GM10248 (cell line): ENCODE data around the gene HTT.

Experiments
- CTCF ChIA-PET: fragments of 300-600 bp; sonication (Branson Sonifier 250); formaldehyde crosslinking; extraction: SDS; loops from one replicate; lab custom pipeline; 2021; ENCODE audit warnings: antibody characterized with exemption; lab: Yijun Ruan, JAX
- POLR2A ChIA-PET: fragments of 350-650 bp; sonication (Branson Sonifier 250); formaldehyde crosslinking; extraction: SDS; loops from one replicate; lab custom pipeline; 2020; ENCODE audit warnings: antibody characterized with exemption; lab: Yijun Ruan, JAX
- DNase-seq: peaks from one replicate; pipeline ENCODE4 v3.0.0; 2012; ENCODE audit errors: extremely low spot score
- TF ChIP-seq, protein P1 (sequence below): IDR thresholded peaks from 2 replicates; pipeline ENCODE4 v1.5.1; 2012; ENCODE audit warnings: mild to moderate bottlenecking, low read depth; ENCODE audit errors: extremely low read depth, missing control alignments, control extremely low read depth

Gene HTT

DNA sequence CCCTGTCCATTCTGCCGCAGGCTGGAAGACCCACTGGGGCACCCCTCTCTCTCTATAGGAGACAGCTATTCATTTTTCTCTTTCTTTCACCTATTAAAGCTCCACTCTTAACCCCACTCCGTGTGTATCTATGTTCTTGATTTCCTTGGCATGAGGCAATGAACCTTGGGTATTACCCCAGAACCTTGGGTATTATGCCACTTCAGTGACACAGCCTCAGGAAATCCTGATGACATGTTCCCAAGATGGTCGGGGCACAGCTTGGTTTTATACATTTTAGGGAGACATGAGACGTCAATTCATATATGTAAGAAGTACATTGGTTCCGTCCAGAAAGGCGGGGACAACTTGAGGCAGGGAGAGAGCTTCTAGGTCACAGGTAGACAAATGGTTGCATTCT, 13.5 kb upstream of the HTT start:
- ChIA-PET CTCF (interaction anchor here (1.5 to 1.9 kb wide), 2 partner anchors 9 to 13 kb away, joined by 5 to 8 read pairs; no protein-coding TSS in a partner anchor), POLR2A (no interaction called here)
- no peak for DNase-seq
- TF ChIP-seq, protein P1, sequence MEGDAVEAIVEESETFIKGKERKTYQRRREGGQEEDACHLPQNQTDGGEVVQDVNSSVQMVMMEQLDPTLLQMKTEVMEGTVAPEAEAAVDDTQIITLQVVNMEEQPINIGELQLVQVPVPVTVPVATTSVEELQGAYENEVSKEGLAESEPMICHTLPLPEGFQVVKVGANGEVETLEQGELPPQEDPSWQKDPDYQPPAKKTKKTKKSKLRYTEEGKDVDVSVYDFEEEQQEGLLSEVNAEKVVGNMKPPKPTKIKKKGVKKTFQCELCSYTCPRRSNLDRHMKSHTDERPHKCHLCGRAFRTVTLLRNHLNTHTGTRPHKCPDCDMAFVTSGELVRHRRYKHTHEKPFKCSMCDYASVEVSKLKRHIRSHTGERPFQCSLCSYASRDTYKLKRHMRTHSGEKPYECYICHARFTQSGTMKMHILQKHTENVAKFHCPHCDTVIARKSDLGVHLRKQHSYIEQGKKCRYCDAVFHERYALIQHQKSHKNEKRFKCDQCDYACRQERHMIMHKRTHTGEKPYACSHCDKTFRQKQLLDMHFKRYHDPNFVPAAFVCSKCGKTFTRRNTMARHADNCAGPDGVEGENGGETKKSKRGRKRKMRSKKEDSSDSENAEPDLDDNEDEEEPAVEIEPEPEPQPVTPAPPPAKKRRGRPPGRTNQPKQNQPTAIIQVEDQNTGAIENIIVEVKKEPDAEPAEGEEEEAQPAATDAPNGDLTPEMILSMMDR = no peak

DNA sequence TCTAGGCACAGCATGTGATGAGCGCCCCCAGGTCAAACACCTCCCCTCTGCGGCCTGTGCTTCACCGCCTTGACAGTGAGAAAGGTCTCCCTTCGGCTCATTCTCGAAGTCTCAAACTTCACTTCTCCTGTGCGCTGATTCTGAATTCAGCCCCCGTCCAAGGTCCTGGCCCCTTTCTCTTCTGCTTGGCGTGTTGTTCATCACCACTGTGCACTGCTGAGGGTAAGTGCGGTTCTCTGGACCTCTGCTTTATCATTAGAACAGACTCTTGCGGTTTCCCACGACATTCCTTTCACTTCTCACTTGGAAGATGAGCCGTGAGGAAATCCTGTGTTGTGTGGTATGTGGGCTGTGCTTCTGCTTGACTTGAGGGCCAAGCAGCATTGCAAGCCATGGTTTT, 12.0 kb upstream of the HTT start:
- ChIA-PET POLR2A (no interaction called here), CTCF (interaction anchor here (1.2 kb wide), 1 partner anchor 25 kb away, joined by 4 read pairs; no protein-coding TSS in a partner anchor)
- TF ChIP-seq, protein P1 = no peak
- no peak for DNase-seq

DNA sequence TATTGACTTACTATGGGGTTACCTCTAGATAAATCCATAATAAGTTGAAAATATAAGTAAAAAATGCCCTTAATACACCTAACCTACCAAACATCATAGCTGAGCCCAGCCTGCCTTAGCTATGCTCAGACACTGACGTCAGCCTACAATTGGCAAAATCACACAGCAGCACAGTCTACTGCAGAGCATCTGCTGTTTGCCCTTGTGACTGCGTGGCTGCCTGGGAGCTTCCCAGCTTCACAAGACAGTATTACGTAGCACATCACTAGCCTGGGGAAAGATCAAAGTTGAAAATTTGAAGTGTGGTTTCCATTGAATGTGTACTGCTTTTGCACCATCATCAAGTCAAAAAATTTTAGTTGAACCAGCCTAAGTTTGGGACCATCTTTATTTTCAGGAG, 8.9 kb upstream of the HTT start:
- TF ChIP-seq, protein P1 = no peak
- DNase-seq = no peak
- POLR2A ChIA-PET = no interaction called here
- CTCF ChIA-PET = no interaction called here

DNA sequence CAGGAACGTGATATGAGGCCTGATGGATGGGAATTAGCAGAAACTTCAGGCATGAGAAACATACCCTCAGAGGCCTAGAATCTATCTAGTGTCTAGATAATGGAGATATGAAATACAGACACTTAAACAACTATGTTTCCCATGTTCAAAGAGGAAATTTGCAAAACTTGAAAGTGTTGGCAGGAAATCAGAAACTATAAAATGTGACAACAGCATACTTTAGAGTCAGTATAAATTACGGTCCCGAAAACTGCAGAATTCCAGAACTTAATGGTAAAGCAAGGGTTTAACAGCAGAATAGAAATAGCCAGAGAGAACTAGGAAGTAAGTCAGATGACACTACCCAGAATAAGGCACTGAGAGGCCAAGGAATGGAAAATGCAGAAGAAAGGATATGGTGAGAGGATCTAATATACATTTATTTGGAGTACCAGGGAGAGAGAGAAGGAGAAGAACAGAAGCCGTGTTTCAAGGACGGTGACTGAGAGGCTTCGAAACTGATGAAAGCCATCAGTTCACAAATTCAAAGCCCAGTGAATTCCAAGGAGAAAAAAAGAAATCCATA, 7.6 kb upstream of the HTT start:
- no peak for DNase-seq
- ChIA-PET POLR2A (no interaction called here), CTCF (no interaction called here)
- TF ChIP-seq, protein P1 = no peak

DNA sequence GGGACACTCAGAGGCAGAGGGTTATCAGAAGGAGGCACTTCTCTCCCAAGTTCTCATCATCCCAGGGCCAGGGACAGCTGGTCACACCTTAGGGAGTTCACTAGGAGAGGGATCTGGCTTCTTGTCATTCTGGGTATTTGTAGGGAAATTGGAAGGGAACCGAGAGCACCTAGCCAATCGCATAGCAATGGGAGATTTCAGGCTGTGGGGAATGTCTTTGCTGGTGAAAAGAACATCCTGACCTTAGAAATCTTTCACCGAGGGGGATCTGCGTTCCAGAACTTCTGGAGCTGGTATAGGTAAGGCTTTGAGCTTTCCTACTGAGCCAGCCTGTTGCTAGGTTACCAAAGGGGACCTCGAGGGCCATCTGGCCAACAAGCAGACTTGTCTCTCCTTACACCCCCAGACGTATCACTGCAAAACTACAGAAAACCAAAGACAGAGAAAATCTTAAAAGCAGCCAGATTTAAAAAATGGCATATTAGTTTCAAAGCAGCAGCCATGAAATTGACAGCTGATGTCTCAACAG, 6.9 kb upstream of the HTT start:
- DNase-seq = no peak
- TF ChIP-seq, protein P1 = no peak
- ChIA-PET CTCF (interaction anchor here (1.2 kb wide), 1 partner anchor 12 kb away, joined by 4 read pairs; no protein-coding TSS in a partner anchor), POLR2A (no interaction called here)

DNA sequence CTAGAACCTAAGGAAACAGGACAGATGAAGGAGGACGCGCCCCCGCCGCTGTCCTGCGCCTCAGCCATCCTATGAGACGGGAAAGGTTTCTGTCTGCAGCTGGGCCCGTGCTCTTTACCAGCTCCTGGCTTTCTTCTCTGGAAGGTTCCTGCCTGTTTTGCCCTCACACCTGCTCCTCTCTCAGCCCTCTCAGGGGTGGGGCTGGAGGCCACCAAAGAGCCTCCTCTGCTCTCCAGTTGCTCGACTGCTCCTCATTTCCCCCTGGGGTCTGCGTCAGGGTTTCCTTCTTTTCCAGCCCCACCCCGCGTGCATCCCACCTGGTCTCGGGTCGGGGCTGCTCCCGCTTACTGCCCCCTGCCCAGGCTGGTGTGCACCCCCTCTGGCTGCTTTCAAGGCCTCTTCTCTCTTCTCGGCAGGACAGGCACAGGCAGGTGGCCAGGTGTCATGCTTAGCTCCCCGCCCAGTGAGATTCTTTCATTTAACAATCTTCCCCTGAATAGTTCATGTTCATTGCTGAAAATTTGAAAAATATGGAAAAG, 4.8 kb upstream of the HTT start:
- TF ChIP-seq, protein P1 = no peak
- ChIA-PET CTCF (interaction anchor here (1.1 to 1.9 kb wide), 3 partner anchors 9 to 25 kb away, joined by 3 to 5 read pairs (median 4); no protein-coding TSS in a partner anchor), POLR2A (no interaction called here)
- no peak for DNase-seq
